HG03460 (cell line): ENCODE data around the gene FGF5.
"Not testable (repeated sequence)": the region's sequence is repeated elsewhere in the genome, so short reads cannot be mapped to it uniquely, and the experiment has no call there.

Experiments used
- ATAC-seq: cut with Tn5 transposase; IDR thresholded peaks from one replicate; pipeline ENCODE4 v1.9.1; 2021; ENCODE audit not compliant: unreplicated experiment

The FGF5 gene

GRCh38 chr4:80253510-80253909 lies 13.0 kb upstream of the FGF5 start:
- no peak for ATAC-seq

GRCh38 chr4:80254114-80254513 lies 12.3 kb upstream of the FGF5 start:
- no peak for ATAC-seq

GRCh38 chr4:80255329-80256095 lies 11.0 kb upstream of the FGF5 start:
- no peak for ATAC-seq

GRCh38 chr4:80257851-80258250 lies 8.6 kb upstream of the FGF5 start:
- ATAC-seq, result no peak

- no peak for ATAC-seq
These were observed 7.5 kb upstream of the FGF5 start for GRCh38 chr4:80259012-80259411.

GRCh38 chr4:80259817-80260216 lies 6.6 kb upstream of the FGF5 start:
- ATAC-seq, result no peak

GRCh38 chr4:80261989-80262600 lies 4.4 kb upstream of the FGF5 start:
- ATAC-seq, result no peak

GRCh38 chr4:80263541-80264351 lies 2.7 kb upstream of the FGF5 start:
- ATAC-seq, result no peak

GRCh38 chr4:80264352-80264647 lies 2.2 kb upstream of the FGF5 start:
- no peak for ATAC-seq

- no peak for ATAC-seq
These were observed 1.6 kb upstream of the FGF5 start for GRCh38 chr4:80264825-80265224.

GRCh38 chr4:80265571-80266252 lies 752 bp upstream of the FGF5 start:
- ATAC-seq, result no peak

- ATAC-seq, result no peak
These were observed 477 bp downstream of the FGF5 start for GRCh38 chr4:80266902-80267380.

GRCh38 chr4:80268081-80268823 lies 1.8 kb downstream of the FGF5 start:
- no peak for ATAC-seq

GRCh38 chr4:80268936-80269335 lies 2.5 kb downstream of the FGF5 start:
- ATAC-seq, result no peak

GRCh38 chr4:80270321-80270720 lies 3.9 kb downstream of the FGF5 start:
- no peak for ATAC-seq

- no peak for ATAC-seq
These were observed 4.4 kb downstream of the FGF5 start for GRCh38 chr4:80270868-80271267.

GRCh38 chr4:80271801-80272200 lies 5.3 kb downstream of the FGF5 start:
- ATAC-seq, result no peak

- no peak for ATAC-seq
These were observed 10.5 kb downstream of the FGF5 start for GRCh38 chr4:80276931-80277330.

- no peak for ATAC-seq
These were observed 13.3 kb downstream of the FGF5 start for GRCh38 chr4:80279751-80280150.

GRCh38 chr4:80286451-80286850 lies 20.0 kb downstream of the FGF5 start:
- ATAC-seq, result no peak

- not testable (repeated sequence) for ATAC-seq
These were observed 24.2 kb downstream of the FGF5 start for GRCh38 chr4:80290665-80291064.
